GM12872 (cell line): ENCODE results near the gene PAQR4.

Experiments
- CTCF ChIP-seq: IDR thresholded peaks from 3 replicates; pipeline ENCODE4 v1.5.1; 2011; ENCODE audit warnings: low read depth, mild to moderate bottlenecking, low read length, moderate library complexity; ENCODE audit not compliant: insufficient read depth

The PAQR4 gene

GRCh38 chr16:2949705-2950352 is 19.3 kb upstream of the PAQR4 start:
- no peak for TF ChIP-seq CTCF

- TF ChIP-seq CTCF = no peak
These were observed 18.8 kb upstream of the PAQR4 start for GRCh38 chr16:2950353-2950724.

GRCh38 chr16:2950773-2951172 is 18.4 kb upstream of the PAQR4 start:
- TF ChIP-seq CTCF = no peak

GRCh38 chr16:2952679-2953078 is 16.5 kb upstream of the PAQR4 start:
- TF ChIP-seq CTCF = no peak

GRCh38 chr16:2953706-2954627 is 15.2 kb upstream of the PAQR4 start:
- TF ChIP-seq CTCF = no peak

- no peak for TF ChIP-seq CTCF
These were observed 14.3 kb upstream of the PAQR4 start for GRCh38 chr16:2954656-2955381.

GRCh38 chr16:2955438-2955778 is 13.7 kb upstream of the PAQR4 start:
- no peak for TF ChIP-seq CTCF
